NCI-H128 (cell line): ENCODE measurements around the gene ZBTB16.

ENCODE experiments used
- DNase-seq: peaks from one replicate; lab custom pipeline; 2025; ENCODE audit not compliant: unreplicated experiment; lab: John Stamatoyannopoulos, UW

Gene ZBTB16

DNA sequence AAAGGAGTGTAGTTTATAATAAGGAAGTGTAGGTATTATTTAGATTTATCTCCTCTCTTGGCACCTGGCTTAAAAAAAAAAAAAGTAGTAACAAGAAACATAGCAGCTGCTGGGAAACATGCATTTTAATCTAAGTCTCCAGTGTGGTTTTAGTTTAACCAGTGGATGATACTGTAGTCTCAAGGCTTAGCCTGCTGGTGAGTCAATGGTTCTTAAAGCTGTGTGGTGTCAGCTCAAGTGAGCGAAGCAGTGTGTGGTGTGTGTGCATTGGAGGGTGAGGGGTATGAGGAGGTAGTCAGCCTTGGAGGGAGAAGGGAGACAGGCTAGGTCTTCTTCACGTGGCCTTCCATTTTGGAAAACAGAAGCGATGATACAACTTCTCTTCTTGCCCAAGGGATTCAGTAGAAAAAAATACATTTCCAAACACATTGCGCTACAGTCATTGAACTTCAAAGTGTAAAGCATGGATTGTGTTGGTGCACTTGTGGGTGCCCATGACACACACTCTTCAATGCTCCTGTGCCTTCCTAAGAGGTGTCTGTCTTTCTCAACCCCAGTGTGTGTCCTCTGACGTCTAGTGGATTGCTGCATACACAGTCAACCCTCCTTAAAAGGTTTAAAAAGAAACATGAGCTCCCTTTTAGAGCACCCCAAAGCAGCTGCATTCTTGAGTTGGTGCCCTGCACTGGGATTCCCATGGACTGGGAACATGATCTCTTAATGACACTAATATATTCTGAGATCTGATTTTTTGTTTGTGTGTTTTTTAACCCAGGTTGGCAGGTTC is 40.1 kb downstream of the ZBTB16 start:
- DNase-seq = no peak

DNA sequence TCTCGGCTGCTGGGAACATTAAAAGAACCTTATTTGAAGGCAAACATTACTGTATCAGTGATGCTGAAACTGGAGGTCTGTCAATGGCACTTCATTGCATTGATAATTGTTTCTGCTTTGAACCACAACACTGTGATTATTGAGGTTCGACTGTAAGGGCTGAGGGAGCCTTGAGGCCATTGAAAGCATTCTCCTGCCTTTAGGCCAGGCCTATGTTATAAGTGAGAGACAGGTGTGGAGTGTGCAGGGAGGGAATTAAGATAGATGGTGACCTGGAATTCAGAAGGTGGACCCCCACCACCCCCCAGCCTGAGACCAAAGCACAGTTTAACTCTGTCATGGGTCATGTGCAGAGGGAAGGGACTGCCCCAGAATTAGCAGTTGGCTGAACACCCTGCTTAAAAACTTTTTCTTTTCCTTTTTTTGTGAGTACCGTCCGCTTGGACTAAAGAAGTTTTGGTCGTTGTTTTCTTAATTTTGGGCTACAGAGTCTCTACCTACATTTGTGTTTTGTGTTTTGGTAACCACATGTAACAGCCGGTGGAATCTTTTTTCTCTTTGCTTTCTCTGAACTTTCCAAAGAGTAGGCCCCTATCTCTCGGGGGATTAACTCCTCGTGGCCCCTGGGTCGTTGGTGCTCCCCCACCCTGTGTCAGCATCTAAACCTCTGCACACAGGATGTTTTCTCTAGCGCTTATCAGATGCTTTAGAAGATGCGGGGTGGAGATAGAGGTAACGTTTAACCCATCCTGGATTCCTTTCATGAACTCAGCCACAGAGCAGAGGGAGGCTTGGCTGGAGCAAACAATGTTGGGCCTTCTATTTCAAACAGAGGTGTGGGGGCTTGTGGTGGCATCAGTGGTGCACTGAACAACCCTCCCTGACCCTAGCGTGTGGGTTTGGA is 43.7 kb downstream of the ZBTB16 start:
- DNase-seq = no peak

DNA sequence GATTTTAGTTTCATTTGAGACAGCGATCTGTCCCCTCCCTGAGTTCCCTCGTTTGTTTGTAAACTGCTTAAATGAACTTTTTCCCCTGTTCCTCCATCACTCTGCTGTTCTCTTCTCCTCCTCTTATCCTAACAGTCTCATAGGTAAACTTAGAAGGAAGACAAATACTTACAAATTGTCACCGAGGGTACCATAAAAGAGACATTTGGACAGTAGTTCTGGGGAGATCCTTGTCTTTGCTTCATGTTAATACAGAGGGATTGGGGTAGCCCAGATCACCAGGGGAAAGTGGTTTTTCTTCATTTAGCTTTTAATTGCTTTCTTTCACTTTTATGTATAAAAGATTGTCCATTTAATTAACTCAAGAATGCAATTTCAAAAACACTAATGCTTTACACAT is 46.1 kb downstream of the ZBTB16 start:
- no peak for DNase-seq

DNA sequence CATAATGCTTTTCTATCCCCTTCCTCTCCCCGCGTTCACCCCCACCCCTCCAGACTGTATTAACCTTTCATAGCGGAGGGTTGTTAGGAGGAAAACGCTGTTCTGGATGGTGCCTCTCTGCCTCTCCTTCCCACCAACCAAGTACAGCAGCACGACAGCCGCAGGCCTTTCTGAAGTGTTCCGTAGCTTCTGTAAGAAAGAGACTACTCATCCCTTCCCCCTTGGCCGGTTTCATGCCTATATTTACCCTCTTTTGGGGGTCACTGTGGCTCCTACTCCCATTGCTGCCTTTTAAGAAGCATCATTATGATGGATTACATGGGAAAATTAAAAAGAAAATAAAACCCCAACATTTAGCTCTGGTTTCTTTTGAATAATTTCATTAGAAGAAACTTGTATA is 46.5 kb downstream of the ZBTB16 start:
- no peak for DNase-seq

DNA sequence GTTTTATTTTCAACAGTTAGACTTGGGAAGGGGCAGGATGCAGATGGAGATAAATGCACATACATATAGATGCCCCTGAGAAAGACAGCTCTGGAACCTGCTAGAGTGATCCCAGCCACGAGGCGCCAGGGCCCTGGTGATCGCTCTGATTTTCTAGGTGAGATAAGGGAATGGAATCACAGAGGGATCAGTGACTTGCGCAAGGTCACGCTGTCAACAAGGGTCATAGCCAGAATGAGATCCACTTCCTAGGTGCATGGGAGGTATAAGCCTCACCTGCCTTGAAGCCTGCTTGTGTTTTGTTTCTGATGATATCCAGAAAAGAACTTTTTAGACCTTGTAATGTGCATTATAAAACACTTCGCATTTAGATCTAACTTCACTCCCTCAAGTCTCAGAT is 47.5 kb downstream of the ZBTB16 start:
- no peak for DNase-seq

DNA sequence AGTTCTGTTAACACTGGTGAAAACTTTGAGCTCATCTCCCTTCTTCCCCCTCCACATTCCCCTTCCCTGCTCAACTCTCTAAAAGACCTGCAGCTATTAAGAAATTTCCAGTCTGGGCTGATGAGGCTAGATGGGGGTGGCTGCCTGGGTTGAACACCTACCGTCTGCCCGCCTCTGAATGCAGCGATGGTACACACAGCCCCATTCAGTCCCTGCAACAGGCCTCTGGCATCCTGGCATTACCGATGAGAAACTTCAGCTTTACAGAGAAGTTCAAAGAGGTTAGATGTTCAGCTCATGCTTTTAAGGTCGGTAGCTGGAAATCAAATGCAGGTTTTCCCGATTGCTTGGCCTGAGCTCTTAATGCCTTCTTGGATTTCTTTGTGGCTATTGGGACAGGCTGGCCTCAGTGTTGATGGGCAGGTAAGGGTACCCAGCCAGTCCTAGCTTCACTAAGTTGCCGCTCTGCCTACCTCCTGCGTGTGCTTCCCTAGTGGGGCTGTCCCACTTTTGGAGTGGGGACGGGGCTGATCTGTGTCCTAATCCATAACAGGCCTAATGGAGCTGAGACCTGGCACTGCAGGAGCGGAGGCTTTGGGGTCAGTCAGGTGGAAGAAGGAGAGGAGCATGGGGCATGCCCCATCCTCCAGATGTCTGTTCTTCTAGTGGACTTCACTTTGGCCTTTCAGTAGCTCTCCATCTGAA is 49.1 kb downstream of the ZBTB16 start:
- DNase-seq = no peak

DNA sequence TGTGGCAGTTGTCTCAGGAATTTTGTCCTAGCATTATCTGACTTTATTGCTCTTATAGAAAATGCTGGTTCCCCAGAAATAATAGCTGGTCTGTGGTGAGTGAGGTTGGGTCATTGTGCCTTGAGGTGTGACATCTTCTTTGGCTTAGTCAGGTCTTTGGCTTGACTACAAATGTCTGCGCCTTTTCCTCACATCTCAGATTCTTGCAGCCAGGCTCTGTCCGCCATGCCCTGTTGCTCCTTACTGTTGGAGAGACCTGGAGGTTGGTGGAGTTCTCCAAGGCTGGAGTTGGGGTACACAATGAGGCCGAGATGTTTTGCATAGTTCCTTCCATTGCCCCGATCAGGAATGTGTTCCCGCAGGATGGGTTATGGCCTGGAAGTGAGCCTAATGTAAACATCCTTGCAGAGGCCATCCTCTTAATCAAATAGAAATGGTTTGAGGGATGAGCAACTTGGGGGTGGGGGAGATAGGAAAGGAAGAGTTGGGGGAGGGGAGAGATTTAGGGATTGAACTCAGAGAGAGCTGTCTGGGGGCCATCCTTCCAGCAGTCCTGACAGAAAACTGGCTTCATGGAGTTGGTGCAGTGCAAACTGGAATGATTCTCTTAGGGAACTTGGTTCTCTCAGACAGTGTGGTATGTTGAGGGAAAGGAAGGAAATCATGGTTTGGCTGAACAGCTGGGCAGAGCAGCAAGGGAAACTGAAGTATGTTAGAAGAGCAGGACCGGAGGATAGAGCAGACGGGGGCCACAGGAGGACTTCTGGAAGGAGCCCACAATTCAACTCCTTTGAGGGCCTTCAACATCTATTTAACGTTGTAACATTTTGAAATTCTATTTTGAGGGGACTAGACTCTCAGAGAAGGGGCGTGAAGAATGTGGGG is 49.9 kb downstream of the ZBTB16 start:
- no peak for DNase-seq

DNA sequence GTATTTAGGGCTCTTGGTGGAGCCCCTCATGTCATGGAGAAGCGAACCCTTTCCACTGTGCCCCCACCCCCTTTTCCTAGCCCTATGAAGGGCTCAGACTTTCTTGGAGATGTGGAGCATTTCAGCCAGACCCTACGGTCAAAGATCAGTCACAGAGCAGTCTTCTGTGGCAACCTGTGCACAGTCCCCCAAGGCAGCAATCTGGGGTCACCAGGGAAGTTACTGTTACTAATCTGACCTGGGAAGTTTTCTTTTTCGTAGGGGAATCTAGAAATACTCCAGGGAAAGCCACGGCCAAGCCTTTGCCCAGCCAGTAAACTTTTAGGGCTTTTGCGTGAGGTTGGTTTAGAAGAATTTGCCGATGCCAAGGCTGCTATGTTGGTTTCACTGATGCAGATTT is 50.6 kb downstream of the ZBTB16 start:
- no peak for DNase-seq

DNA sequence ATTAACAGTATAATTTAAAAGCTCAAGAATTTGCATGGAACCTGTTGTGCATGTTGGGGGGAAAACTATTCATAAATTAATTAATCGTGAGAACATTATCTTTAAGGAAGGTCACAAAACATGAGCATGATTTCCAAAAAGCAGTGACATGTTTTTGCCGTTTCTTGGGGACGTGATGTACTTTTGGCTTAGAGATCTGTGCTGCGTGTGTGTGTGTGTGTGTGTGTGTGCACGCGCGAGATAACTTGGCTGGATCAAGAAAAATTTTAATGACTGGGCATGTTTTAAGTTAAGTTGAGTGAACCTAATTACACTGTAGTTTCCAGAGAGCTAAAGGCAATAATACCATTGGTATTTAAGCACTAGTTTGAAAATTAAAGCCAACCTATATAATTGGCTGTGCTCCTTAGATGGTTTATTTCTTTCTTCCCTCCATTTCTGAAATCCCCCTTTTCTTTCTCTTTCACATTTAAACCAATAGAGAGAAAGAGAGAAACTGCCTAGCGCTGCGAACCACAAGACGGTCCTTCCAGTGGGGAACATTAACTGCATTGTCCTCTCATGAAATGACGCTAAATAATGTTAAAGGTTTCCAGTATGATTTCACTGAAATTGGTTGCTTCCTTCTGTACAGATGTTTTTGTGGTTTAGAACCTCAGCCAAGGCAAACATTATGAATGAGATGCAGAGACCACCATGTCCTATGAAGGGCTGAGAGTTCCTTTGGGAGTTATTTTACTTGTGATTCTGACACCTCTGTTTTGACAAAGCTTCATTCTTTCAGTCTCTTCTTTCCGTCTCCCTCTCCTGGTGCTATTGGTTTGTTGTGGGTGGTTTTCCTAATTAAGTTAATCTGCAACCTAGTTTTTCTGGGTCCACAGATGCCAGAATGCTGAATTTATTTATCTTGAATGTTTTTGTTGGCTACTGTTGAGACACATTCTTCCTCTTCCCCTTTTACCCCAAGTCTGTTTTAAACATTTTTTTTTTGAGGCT is 51.7 kb downstream of the ZBTB16 start:
- no peak for DNase-seq

DNA sequence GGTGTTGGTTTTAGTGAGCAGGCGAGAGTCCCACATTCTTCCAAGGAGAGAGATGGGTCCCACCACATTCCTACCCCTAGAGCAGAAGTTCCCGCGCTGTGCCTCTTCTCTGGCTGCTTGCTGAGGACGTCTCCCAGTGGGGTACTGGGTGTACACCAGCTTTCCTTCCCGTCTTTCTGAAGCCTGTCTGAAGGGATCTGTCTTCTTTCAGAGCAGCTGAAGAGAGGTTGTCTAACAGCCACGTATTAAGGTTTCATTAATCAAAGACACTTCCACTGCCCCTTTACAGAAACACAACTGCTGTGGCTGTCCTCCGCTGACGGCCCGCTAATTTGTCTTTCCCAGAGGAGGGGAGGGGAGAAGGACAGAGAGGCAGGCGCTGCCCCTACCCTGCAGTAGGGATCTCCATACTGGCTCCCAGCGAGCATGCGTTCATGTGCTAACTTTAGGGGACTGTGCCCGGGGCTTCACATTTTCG is 56.0 kb downstream of the ZBTB16 start:
- DNase-seq = no peak

DNA sequence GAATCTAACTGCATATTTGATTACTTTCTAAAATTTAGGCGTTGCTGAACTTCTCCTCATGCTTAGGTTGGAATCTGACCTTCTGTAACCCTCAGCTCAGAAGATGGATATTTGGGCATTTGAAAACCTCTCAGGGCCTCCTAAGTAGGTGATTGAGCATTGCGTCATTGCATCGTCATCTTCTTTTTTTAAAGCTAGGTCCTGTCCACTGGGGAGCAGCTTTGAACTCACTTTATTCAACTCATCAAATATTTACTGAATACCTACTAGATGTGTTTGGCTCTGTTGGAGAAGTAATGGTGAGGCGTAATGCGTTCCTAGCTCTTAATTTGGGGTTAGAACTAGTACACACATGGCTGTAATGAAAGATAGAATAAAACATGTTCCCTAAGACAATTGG is 56.8 kb downstream of the ZBTB16 start:
- no peak for DNase-seq

DNA sequence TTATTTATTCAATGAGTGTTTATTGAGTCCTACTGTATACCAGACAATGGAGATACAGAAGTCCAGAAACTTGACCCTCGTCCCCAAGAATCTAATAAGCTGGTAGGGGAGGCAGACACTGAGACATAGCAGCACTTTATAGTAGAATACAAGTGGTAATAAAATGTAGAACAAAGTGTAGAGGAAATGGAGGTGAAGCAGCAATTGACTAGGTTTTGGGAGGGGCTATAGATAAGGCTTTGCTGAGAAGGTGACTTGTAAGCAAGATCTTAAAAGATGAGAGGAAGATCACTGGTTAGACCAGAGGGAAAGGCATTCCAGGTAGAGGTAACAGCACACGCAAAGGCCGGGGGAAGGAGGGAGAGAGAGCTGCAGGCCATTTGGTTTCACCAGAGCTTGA is 57.3 kb downstream of the ZBTB16 start:
- no peak for DNase-seq

DNA sequence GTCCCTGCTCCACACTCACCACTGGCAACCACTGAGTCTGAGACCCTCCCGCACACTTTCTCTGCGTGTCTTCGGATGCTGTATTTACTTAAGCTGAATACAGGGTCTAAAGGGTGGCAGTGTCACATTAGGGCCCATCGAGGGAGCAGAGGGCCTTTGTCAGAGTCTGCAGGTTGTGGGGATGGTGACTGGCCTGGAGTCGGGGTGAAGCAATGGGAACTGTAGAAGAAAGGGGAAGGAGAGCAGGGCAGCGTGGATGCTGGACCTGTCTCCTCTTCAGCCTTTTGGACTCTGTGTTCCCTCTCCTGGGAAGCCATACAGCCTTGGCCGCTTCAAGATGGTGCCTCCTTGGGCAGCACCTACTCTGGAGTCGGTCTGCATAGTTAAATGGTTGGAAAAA is 61.1 kb downstream of the ZBTB16 start:
- no peak for DNase-seq

DNA sequence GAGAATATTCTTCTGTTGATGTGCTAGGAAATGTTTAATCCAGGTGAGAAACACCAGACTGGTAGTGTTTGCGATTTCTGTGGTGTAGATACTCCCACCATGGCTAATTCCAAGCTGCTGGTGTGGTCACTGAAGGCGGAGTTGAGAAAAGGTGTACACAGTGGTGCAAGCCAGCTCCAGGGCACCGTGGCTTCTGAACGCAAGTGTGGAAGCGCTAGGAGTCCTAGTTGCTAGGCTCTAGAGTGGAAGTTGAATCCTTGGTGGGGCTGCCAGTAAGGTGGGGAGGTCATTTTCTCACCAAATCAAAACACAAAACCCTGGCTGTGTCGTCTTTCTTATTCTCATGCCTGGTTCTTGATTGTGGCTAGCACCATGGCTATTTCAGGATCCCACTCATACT is 61.6 kb downstream of the ZBTB16 start:
- no peak for DNase-seq

DNA sequence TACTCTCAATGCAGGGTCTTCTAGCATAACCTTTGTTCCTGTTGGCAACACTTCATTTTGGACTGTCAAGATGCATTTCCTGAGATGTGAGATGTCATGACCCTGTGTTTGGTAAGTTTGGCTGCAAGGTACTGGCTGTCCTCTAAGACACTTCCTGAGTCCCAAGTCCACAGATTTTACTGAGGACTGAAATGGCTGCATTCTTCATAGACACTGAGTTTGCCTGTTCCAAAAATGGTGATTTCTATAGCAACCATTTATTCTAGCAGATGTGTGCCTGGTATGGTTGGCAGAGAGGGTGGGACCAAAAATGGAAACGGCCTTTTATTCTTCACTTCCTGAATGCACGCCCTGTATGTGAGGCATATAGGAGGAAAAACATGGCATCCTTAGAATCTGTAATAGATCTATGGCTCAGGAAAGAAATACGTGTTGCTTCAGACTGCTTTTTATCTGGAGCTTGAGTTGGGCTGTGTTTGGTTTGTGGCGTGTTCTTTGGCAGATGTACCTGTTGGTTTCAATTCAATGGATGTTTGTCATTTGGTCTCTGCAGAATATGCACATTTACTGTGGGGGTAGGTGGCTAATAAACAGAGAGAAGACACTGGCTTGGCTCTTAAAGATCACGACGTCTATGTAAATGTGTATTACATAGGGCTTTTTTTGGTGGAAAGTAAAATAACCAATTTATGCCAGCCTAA is 62.4 kb downstream of the ZBTB16 start:
- no peak for DNase-seq

DNA sequence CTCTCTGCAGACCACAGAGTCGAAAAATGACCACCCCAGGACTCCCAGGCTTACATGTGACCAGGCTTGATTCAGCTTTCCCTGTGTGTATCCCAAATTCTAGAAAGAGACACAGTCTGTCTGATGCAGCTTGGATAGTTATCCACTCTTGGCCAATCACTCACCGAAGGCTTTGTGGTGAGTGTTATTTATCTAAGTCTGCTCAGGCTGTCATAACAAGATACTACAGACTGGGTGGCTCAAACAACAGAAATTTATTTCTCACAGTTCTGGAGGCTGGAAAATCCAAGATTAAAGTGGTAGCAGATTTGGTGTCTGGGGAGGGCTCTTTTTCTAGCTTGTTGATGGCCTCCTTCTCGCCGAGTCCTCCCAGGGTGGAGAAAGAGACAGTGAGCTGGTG is 63.2 kb downstream of the ZBTB16 start:
- DNase-seq = no peak

DNA sequence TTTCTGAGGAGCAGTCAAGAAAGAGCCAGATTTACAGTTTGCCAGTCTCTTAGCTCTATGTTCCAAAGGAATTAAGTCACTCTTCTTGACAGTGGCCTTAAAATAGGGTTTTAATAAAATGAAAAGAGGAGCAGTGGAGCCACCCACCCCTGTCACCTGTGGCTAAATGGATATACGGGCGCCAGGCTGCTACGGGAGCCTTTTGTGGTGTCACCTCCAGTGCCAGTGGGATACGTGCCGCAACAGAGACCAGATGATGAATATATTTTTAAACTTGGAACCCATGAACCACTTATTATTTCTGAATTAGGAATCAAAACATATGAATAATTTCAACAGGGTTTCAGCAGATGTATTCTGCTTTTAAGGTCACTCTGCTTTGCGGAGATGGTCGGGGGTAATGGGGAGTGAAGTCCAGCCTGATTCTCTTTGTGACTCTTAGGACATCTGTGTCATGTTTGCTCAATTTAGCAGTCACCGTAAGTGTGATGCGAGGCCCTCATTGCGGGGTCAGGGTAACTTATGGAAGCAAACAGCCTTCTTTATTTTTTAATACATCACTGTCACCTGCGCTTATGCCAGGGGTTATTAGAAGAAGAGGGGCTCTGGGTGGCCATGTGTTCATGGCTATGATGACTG is 64.3 kb downstream of the ZBTB16 start:
- no peak for DNase-seq

DNA sequence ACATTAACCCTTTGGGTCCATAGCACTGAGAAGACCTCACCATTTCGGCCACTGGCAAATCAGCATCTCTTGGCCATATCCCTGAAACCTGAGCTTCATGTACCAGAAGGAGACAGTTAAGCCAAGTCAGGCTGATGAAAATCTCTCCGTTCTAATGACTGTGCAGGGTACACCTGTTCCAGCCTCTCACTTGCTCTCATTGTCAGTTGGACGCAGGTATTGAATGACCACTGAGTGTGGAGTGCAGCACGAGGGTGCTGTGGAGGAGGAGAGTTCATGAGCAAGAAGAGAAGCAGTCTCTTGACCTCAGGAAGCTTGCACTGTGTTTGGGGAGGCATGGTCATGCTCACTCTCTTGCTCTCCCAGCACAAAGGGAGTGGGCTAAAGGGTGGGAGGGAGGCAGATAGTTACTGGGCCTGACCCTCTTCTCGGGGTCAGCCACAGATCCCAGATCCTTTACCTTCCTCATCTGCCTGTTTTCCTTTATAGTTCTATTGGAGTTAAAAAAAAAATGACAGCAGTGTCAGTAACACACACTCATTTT is 65.2 kb downstream of the ZBTB16 start:
- DNase-seq = no peak
